Activated CD8-positive, alpha-beta memory T cell treated with anti-CD3 and anti-CD28 coated beads, Interleukin-2, amount 50 U/mL, for 1 hour (primary cell): ENCODE data around the gene DNM2.

Source experiments
- DNase-seq: peaks from one replicate; pipeline ENCODE4 v3.0.0-alpha.2; 2020; ENCODE audit errors: extremely low read depth

DNM2 gene

GRCh38 chr19:10691178-10691881, 26.5 kb upstream of the DNM2 start:
- no peak for DNase-seq

- no peak for DNase-seq
Observed at GRCh38 chr19:10691883-10692282, 26.0 kb upstream of the DNM2 start.

- DNase-seq = no peak
Observed at GRCh38 chr19:10692673-10693264, 25.1 kb upstream of the DNM2 start.

- no peak for DNase-seq
Observed at GRCh38 chr19:10694706-10695307, 23.1 kb upstream of the DNM2 start.

GRCh38 chr19:10695401-10696398, 22.2 kb upstream of the DNM2 start:
- peak; percentile 45 for DNase-seq

GRCh38 chr19:10699650-10700335, 18.1 kb upstream of the DNM2 start:
- peak; percentile 28 for DNase-seq

GRCh38 chr19:10701955-10702525, 15.8 kb upstream of the DNM2 start:
- no peak for DNase-seq

- no peak for DNase-seq
Observed at GRCh38 chr19:10706990-10707389, 10.9 kb upstream of the DNM2 start.

GRCh38 chr19:10707440-10707839, 10.4 kb upstream of the DNM2 start:
- DNase-seq = no peak

- no peak for DNase-seq
Observed at GRCh38 chr19:10708291-10708690, 9.6 kb upstream of the DNM2 start.

- DNase-seq = no peak
Observed at GRCh38 chr19:10712045-10712444, 5.8 kb upstream of the DNM2 start.

GRCh38 chr19:10712754-10713153, 5.1 kb upstream of the DNM2 start:
- no peak for DNase-seq

- no peak for DNase-seq
Observed at GRCh38 chr19:10713317-10713716, 4.6 kb upstream of the DNM2 start.

GRCh38 chr19:10717054-10717355, 874 bp upstream of the DNM2 start:
- DNase-seq = no peak

- DNase-seq = no peak
Observed at GRCh38 chr19:10718205-10719196, 622 bp downstream of the DNM2 start.

- no peak for DNase-seq
Observed at GRCh38 chr19:10719466-10719961, 1.6 kb downstream of the DNM2 start.

GRCh38 chr19:10720607-10721125, 2.8 kb downstream of the DNM2 start:
- DNase-seq = no peak

- no peak for DNase-seq
Observed at GRCh38 chr19:10723591-10723990, 5.7 kb downstream of the DNM2 start.

- DNase-seq = no peak
Observed at GRCh38 chr19:10724573-10725071, 6.7 kb downstream of the DNM2 start.
